HCT116 (cell line): ENCODE data around the gene RALGPS2.

Source experiments
- ELF1 ChIP-seq: IDR thresholded peaks from 2 replicates; pipeline ENCODE4 v1.6.1; 2012; ENCODE audit warnings: low read depth, borderline replicate concordance
- EZH2phosphoT487 ChIP-seq: fragments of 200-600 bp; IDR thresholded peaks from 2 replicates; pipeline ENCODE4 v1.6.1; 2018; ENCODE audit warnings: antibody characterized with exemption, borderline replicate concordance
- POLR2AphosphoS5 ChIP-seq: IDR thresholded peaks from 2 replicates; pipeline ENCODE4 v1.6.1; 2011; ENCODE audit warnings: mild to moderate bottlenecking, low read depth, low read length, moderate library complexity
- RAD21 ChIP-seq: IDR thresholded peaks from 2 replicates; pipeline ENCODE4 v1.6.1; 2012; ENCODE audit warnings: low read depth, mild to moderate bottlenecking
- SIN3A ChIP-seq: IDR thresholded peaks from 2 replicates; pipeline ENCODE4 v1.6.1; 2012; ENCODE audit warnings: low read depth
- YY1 ChIP-seq: IDR thresholded peaks from 2 replicates; pipeline ENCODE4 v1.6.1; 2011; ENCODE audit warnings: low read length, low read depth, moderate library complexity, mild to moderate bottlenecking; ENCODE audit not compliant: insufficient replicate concordance; ENCODE audit errors: extremely low read depth
- TF ChIP-seq, protein P1 (sequence below), 3 experiments: fragments of 200-600 bp in 1 of 3; sonication (generic) in 1 of 3; IDR thresholded peaks in 2 of 3; conservative IDR thresholded peaks in 1 of 3; 2 replicates each; pipeline ENCODE4 v1.5.1; 2012 to 2017; ENCODE audit warnings: low read depth in 2 of 3, low read length in 2 of 3, antibody characterized with exemption in 1 of 3, borderline replicate concordance in 1 of 3, control low read depth in 1 of 3, mild to moderate bottlenecking in 1 of 3, mixed read lengths in 1 of 3, mixed run types in 1 of 3, moderate library complexity in 1 of 3; ENCODE audit not compliant: insufficient read depth in 1 of 3
- TF ChIP-seq, protein P2 (sequence below): IDR thresholded peaks from 2 replicates; pipeline ENCODE4 v1.6.1; 2012; ENCODE audit warnings: low read depth

DNA sequence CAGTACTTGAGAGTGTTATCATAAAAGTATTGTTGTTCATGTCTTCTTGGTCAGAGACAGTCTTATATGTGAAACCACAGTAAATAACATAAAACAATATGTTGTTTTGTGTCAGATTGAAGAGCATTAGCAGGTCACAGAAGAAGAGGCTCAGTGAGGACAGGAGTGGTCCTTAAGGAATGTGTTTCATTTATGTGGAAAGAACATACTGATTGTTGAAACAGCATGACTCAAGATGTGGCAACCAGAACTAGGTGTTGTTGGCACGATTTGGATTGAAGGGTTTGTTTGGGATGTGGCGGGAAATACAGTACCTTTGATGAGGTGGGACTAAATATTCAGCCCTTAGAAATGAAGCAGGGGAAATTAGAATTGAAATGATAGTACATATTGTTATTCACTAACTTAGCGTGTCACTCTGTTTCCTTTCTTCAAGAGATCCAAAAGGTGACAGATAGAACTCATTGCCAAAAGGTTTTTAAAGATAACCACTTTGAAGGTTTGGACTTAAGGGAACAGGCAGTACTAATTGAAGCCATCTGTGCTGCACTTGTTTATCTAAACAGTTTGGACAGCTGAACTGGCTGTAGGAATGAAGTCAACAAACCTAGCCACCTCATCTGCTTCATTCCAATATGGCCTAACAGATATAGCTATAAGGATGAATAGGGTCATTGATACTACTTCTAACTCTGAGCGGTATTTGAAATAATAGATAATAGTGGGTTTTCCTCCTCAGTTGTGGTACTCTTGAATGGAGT is 14.4 kb downstream of the RALGPS2 start:
- TF ChIP-seq POLR2AphosphoS5 (no peak), EZH2phosphoT487 (no peak), SIN3A (no peak), ELF1 (no peak), RAD21 (no peak), YY1 (no peak)
- TF ChIP-seq, protein P1, sequence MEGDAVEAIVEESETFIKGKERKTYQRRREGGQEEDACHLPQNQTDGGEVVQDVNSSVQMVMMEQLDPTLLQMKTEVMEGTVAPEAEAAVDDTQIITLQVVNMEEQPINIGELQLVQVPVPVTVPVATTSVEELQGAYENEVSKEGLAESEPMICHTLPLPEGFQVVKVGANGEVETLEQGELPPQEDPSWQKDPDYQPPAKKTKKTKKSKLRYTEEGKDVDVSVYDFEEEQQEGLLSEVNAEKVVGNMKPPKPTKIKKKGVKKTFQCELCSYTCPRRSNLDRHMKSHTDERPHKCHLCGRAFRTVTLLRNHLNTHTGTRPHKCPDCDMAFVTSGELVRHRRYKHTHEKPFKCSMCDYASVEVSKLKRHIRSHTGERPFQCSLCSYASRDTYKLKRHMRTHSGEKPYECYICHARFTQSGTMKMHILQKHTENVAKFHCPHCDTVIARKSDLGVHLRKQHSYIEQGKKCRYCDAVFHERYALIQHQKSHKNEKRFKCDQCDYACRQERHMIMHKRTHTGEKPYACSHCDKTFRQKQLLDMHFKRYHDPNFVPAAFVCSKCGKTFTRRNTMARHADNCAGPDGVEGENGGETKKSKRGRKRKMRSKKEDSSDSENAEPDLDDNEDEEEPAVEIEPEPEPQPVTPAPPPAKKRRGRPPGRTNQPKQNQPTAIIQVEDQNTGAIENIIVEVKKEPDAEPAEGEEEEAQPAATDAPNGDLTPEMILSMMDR (IDR thresholded peaks at IDR 0.05 in 2 of 3, conservative IDR thresholded peaks at IDR 0.05 in 1 of 3; ENCODE audit: borderline replicate concordance in 1 of 3, insufficient read depth in 1 of 3, low read depth in 2 of 3, low read length in 2 of 3): no peak
- TF ChIP-seq, protein P2, sequence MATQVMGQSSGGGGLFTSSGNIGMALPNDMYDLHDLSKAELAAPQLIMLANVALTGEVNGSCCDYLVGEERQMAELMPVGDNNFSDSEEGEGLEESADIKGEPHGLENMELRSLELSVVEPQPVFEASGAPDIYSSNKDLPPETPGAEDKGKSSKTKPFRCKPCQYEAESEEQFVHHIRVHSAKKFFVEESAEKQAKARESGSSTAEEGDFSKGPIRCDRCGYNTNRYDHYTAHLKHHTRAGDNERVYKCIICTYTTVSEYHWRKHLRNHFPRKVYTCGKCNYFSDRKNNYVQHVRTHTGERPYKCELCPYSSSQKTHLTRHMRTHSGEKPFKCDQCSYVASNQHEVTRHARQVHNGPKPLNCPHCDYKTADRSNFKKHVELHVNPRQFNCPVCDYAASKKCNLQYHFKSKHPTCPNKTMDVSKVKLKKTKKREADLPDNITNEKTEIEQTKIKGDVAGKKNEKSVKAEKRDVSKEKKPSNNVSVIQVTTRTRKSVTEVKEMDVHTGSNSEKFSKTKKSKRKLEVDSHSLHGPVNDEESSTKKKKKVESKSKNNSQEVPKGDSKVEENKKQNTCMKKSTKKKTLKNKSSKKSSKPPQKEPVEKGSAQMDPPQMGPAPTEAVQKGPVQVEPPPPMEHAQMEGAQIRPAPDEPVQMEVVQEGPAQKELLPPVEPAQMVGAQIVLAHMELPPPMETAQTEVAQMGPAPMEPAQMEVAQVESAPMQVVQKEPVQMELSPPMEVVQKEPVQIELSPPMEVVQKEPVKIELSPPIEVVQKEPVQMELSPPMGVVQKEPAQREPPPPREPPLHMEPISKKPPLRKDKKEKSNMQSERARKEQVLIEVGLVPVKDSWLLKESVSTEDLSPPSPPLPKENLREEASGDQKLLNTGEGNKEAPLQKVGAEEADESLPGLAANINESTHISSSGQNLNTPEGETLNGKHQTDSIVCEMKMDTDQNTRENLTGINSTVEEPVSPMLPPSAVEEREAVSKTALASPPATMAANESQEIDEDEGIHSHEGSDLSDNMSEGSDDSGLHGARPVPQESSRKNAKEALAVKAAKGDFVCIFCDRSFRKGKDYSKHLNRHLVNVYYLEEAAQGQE: no peak
